Prostate gland (tissue), 2 donors: Measurements from ENCODE around the gene SMIM5. TPM values are rescaled to one million over a fixed set of nuclear protein-coding genes. Genes with fewer than 3 reads are reported as not detected.

Experiments used
- DNase-seq: peaks from one replicate; pipeline ENCODE4 v3.0.0-alpha.2; 2019; ENCODE audit warnings: low spot score
- H3K27ac ChIP-seq, 2 donors: fragments of 200-600 bp; sonication (generic); 2 replicates each; pipeline ENCODE4 v1.5.1; 2017 to 2019
- H3K27me3 ChIP-seq: fragments of 200-600 bp; sonication (generic); replicated peaks from 2 replicates; pipeline ENCODE4 v1.5.1; 2019; ENCODE audit not compliant: insufficient read depth
- H3K36me3 ChIP-seq, 2 donors: fragments of 200-600 bp; sonication (generic); 1 replicate in 1 of 2; 2 replicates in 1 of 2; pipeline versions ENCODE4 v1.5.1 to v1.8.1; 2017 to 2019
- H3K4me1 ChIP-seq: fragments of 200-600 bp; sonication (generic); replicated peaks from 2 replicates; pipeline ENCODE4 v1.5.1; 2019
- H3K4me3 ChIP-seq, 2 donors: fragments of 200-600 bp; sonication (generic); 2 replicates each; pipeline ENCODE4 v1.5.1; 2017 to 2019
- H3K9me3 ChIP-seq: fragments of 200-600 bp; sonication (generic); 2 replicates; pipeline ENCODE4 v1.5.1; 2017
- CTCF ChIP-seq, 4 experiments: fragments of 200-600 bp in 2 of 4; fragments of 450-650 bp in 2 of 4; sonication (generic) in 2 of 4; IDR thresholded peaks; 1 replicate in 3 of 4; 2 replicates in 1 of 4; pipeline ENCODE4 v1.5.1; 2016 to 2019; ENCODE audit warnings: antibody characterized with exemption in 4 of 4, mild to moderate bottlenecking in 2 of 4, moderate library complexity in 2 of 4
- POLR2A ChIP-seq: fragments of 450-650 bp; IDR thresholded peaks from one replicate; pipeline ENCODE4 v1.6.1; 2016; ENCODE audit warnings: antibody characterized with exemption, mild to moderate bottlenecking
- POLR2AphosphoS5 ChIP-seq: sonication (generic); formaldehyde crosslinking; IDR thresholded peaks from one replicate; pipeline ENCODE4 v1.6.1; 2017; ENCODE audit warnings: antibody characterized with exemption
- WGBS: methylation state at CpG from one replicate; pipeline ENCODE4 v1.1.5; 2018; 5-methylcytosine and 5-hydroxymethylcytosine counted together
- intact Hi-C: fragments of 100-400 bp; cut with DNase I; formaldehyde crosslinking; loops from one replicate; pipeline ENCODE4 v1.14.2; 2022
- total RNA-seq, 2 donors: library from RNA; depleted of rRNA; stranded (reverse); fragments of >200 nt; gene quantifications; one replicate each; pipeline ENCODE4 v1.1.0, GENCODE V29; 2016

SMIM5 gene
- total RNA-seq, 2 donors from 2014 or later, result 0.27 to 4.1 TPM

- H3K27me3 ChIP-seq, result no peaks in the 10 kb centered on the region
- H3K9me3 ChIP-seq, result no peaks in the 10 kb centered on the region
- TF ChIP-seq POLR2A (no peak), CTCF (IDR thresholded peaks at IDR 0.05) (no peak), POLR2AphosphoS5 (no peak)
- WGBS, result 84% methylated on average over 9 of the region's 9 CpGs
- no peak for DNase-seq
- no peak overlapping the region for H3K27ac ChIP-seq
- H3K4me1 ChIP-seq, result no peaks in the 10 kb centered on the region
- intact Hi-C loops, result no loop called here
- peaks cover 0 to 3% of the 10 kb centered on the region in 2 donors for H3K36me3 ChIP-seq
- H3K4me3 ChIP-seq, result no peak overlapping the region
These were observed 9.8 kb upstream of the SMIM5 start for GRCh38 chr17:75623386-75623785.

- Histone ChIP-seq H3K27ac (no peak overlapping the region), H3K9me3 (no peaks in the 10 kb centered on the region), H3K4me1 (no peaks in the 10 kb centered on the region), H3K27me3 (no peaks in the 10 kb centered on the region), H3K4me3 (no peak overlapping the region), H3K36me3 (peaks cover 0 to 3% of the 10 kb centered on the region in 2 donors)
- WGBS, result 89% methylated on average over 12 of the region's 12 CpGs
- intact Hi-C loops, result no loop called here
- no peak for DNase-seq
- TF ChIP-seq POLR2AphosphoS5, result no peak
- TF ChIP-seq CTCF (IDR thresholded peaks at IDR 0.05), result no peak
- TF ChIP-seq POLR2A, result no peak
These were observed 9.2 kb upstream of the SMIM5 start for GRCh38 chr17:75624021-75624420.

- TF ChIP-seq POLR2AphosphoS5 (no peak), POLR2A (no peak), CTCF (IDR thresholded peaks at IDR 0.05) (no peak)
- peaks cover 0 to 3% of the 10 kb centered on the region in 2 donors for H3K36me3 ChIP-seq
- no peak for DNase-seq
These were observed 8.4 kb upstream of the SMIM5 start for GRCh38 chr17:75624714-75625345.

GRCh38 chr17:75625813-75626486 is 7.3 kb upstream of the SMIM5 start:
- H3K36me3 ChIP-seq, result peaks cover 0 to 3% of the 10 kb centered on the region in 2 donors
- WGBS, result 85% methylated on average over 8 of the region's 15 CpGs
- H3K9me3 ChIP-seq, result no peaks in the 10 kb centered on the region
- intact Hi-C loops, result no loop called here
- TF ChIP-seq POLR2A (no peak), CTCF (IDR thresholded peaks at IDR 0.05) (peak in 2 of 4 experiments; percentile 24 to 45), POLR2AphosphoS5 (no peak)
- no peaks in the 10 kb centered on the region for H3K27me3 ChIP-seq
- no peak for DNase-seq
- H3K4me1 ChIP-seq, result no peaks in the 10 kb centered on the region
- H3K4me3 ChIP-seq, result no peak overlapping the region
- no peak overlapping the region for H3K27ac ChIP-seq

More at GRCh38 chr17:75624714-75625345, 8.4 kb upstream of the SMIM5 start:
- no peak overlapping the region for H3K4me3 ChIP-seq
- intact Hi-C loops, result no loop called here
- H3K4me1 ChIP-seq, result no peaks in the 10 kb centered on the region
- no peaks in the 10 kb centered on the region for H3K9me3 ChIP-seq
- H3K27me3 ChIP-seq, result no peaks in the 10 kb centered on the region
- H3K27ac ChIP-seq, result no peak overlapping the region
- 85% methylated on average over 23 of the region's 23 CpGs for WGBS

GRCh38 chr17:75626496-75627038 is 6.7 kb upstream of the SMIM5 start:
- no peak overlapping the region for H3K4me3 ChIP-seq
- DNase-seq, result no peak
- TF ChIP-seq CTCF (IDR thresholded peaks at IDR 0.05), result no peak
- no peaks in the 10 kb centered on the region for H3K9me3 ChIP-seq
- no peak overlapping the region for H3K27ac ChIP-seq
- peaks cover 0 to 3% of the 10 kb centered on the region in 2 donors for H3K36me3 ChIP-seq
- no peaks in the 10 kb centered on the region for H3K4me1 ChIP-seq
- no peaks in the 10 kb centered on the region for H3K27me3 ChIP-seq
- intact Hi-C loops, result no loop called here
- 69% methylated on average over 11 of the region's 11 CpGs for WGBS
